Upper lobe of left lung (tissue), 6 donors: ENCODE results near the gene ARHGEF19. TPM values are rescaled to one million over a fixed set of nuclear protein-coding genes. Genes with fewer than 3 reads are reported as not detected.
"Not testable (repeated sequence)": the region's sequence is repeated elsewhere in the genome, so short reads cannot be mapped to it uniquely, and the experiment has no call there.

Experiments used
- ATAC-seq, 2 donors: fragments of 200-7000 bp; cut with Tn5 transposase; one replicate each; pipeline ENCODE4 v1.9.1; 2022; ENCODE audit warnings: mild to moderate bottlenecking in 2 of 2, moderate library complexity in 2 of 2; ENCODE audit not compliant: low FRiP score in 2 of 2
- DNase-seq, 2 donors: peaks; one replicate each; pipeline ENCODE4 v3.0.0-alpha.2; 2019 to 2020
- H3K27ac ChIP-seq, 4 donors: fragments of 200-600 bp; sonication (generic); one replicate each; pipeline ENCODE4 v1.5.1; 2016 to 2019
- H3K27me3 ChIP-seq, 4 donors: fragments of 200-600 bp; sonication (generic); one replicate each; pipeline ENCODE4 v1.5.1; 2017 to 2019
- H3K36me3 ChIP-seq, 4 donors: fragments of 200-600 bp; sonication (generic); one replicate each; pipeline ENCODE4 v1.5.1; 2016 to 2019
- H3K4me1 ChIP-seq, 4 donors: fragments of 200-600 bp; sonication (generic); one replicate each; pipeline ENCODE4 v1.5.1; 2018 to 2019
- H3K4me3 ChIP-seq, 4 donors: fragments of 200-600 bp; sonication (generic); one replicate each; pipeline ENCODE4 v1.5.1; 2017 to 2019; ENCODE audit warnings: mild to moderate bottlenecking in 2 of 4, moderate library complexity in 1 of 4
- H3K9me3 ChIP-seq, 4 donors: fragments of 200-600 bp; sonication (generic); one replicate each; pipeline ENCODE4 v1.5.1; 2018 to 2019
- EP300 ChIP-seq, 4 donors: sonication (generic); formaldehyde crosslinking; IDR thresholded peaks; one replicate each; pipeline ENCODE4 v1.5.1; 2017; ENCODE audit warnings: antibody characterized with exemption in 4 of 4, control low read depth in 2 of 4
- POLR2A ChIP-seq, 4 donors: fragments of 450-650 bp; IDR thresholded peaks; one replicate each; pipeline ENCODE4 v1.5.1; 2016 to 2017; ENCODE audit warnings: antibody characterized with exemption in 4 of 4, mild to moderate bottlenecking in 2 of 4
- POLR2AphosphoS5 ChIP-seq, 2 donors: sonication (generic); formaldehyde crosslinking; IDR thresholded peaks; one replicate each; pipeline ENCODE4 v1.5.1; 2017; ENCODE audit warnings: antibody characterized with exemption in 2 of 2
- WGBS, 2 donors: methylation state at CpG; one replicate each; pipeline ENCODE4 v1.1.5; 2017 to 2018; 5-methylcytosine and 5-hydroxymethylcytosine counted together
- total RNA-seq, 6 donors: library from RNA; depleted of rRNA in 4 of 6; stranded (reverse); fragments of >200 nt in 4 of 6; gene quantifications; one replicate each; pipeline versions ENCODE4 v1.1.0 to v1.2.1, GENCODE V29; 2016 to 2021
- TF ChIP-seq, protein P1 (sequence below), 6 experiments: fragments of 450-650 bp in 4 of 6; fragments of 200-600 bp in 2 of 6; sonication (generic) in 2 of 6; IDR thresholded peaks; one replicate each; pipeline ENCODE4 v1.5.1; 2016 to 2019; ENCODE audit warnings: antibody characterized with exemption in 6 of 6
- donor health status: DM: no; HTN: no; CAD: no; lungs with moderate emphysema.
- donor health status: DM: no; HTN: yes; CAD: no; lungs with severe emphysema.

The ARHGEF19 gene
- total RNA-seq, 6 donors from 2014 or later, result 3.5 to 70.2 (median 12.6) TPM

DNA sequence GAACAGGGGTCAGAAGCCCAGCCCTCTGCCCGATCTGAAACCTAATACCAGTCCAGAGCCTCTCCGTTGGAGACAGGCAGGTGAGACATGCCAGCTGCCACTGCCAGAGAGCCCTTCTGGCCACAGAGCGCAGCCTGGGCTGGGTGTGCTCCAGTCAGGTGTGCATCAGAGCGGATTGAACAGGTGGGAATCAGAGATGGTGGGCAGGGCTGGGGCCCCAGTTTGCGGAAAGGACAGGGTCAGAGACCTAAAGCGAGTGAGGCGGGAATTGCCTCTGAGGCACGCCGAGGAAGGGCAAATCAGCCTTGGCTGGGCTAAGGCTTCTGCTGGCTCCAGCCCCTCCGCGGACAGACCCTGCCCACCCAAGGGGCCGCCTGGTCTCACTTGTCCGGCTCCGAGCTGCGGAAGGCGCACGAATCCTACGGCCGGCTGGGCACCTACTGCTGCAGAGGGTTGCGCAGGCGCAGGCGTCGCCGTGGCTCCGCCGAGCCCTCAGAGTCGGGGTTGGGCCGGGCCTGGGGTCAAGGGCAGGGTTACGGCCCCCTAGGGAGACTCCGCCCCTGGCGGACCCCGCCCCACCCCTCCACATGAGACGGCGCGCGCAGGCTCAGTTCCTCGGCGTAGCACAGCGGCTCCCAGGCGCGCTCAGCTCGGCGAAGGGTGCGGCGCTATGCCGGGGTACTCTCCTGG lies 14.2 kb upstream of the ARHGEF19 start:
- H3K4me3 ChIP-seq, result peak overlapping the region in 3 of 4 donors; percentile 31 to 47 (median 39)
- H3K4me1 ChIP-seq, result peaks cover 0 to 19% (median 9%) of the 10 kb centered on the region in 4 donors
- 37 to 43% methylated on average over 12 to 21 of the region's 46 CpGs for WGBS, 2 donors
- TF ChIP-seq, protein P1, sequence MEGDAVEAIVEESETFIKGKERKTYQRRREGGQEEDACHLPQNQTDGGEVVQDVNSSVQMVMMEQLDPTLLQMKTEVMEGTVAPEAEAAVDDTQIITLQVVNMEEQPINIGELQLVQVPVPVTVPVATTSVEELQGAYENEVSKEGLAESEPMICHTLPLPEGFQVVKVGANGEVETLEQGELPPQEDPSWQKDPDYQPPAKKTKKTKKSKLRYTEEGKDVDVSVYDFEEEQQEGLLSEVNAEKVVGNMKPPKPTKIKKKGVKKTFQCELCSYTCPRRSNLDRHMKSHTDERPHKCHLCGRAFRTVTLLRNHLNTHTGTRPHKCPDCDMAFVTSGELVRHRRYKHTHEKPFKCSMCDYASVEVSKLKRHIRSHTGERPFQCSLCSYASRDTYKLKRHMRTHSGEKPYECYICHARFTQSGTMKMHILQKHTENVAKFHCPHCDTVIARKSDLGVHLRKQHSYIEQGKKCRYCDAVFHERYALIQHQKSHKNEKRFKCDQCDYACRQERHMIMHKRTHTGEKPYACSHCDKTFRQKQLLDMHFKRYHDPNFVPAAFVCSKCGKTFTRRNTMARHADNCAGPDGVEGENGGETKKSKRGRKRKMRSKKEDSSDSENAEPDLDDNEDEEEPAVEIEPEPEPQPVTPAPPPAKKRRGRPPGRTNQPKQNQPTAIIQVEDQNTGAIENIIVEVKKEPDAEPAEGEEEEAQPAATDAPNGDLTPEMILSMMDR (IDR thresholded peaks at IDR 0.05), result no peak
- peak in 1 of 4 donors; percentile 72 for TF ChIP-seq POLR2A (IDR thresholded peaks at IDR 0.05)
- no peak for TF ChIP-seq POLR2AphosphoS5 (IDR thresholded peaks at IDR 0.05)
- TF ChIP-seq EP300 (IDR thresholded peaks at IDR 0.05), result no peak
- DNase-seq (peak; percentile 89 to 94), ATAC-seq (peak; percentile 84 to 91)
- no peaks in the 10 kb centered on the region for H3K36me3 ChIP-seq
- H3K27me3 ChIP-seq, result peaks cover 0 to 9% (median 7%) of the 10 kb centered on the region in 4 donors
- peaks cover 0 to 6% (median 0%) of the 10 kb centered on the region in 4 donors for H3K9me3 ChIP-seq
- peak overlapping the region in 3 of 4 donors; percentile 46 to 55 (median 46) for H3K27ac ChIP-seq

DNA sequence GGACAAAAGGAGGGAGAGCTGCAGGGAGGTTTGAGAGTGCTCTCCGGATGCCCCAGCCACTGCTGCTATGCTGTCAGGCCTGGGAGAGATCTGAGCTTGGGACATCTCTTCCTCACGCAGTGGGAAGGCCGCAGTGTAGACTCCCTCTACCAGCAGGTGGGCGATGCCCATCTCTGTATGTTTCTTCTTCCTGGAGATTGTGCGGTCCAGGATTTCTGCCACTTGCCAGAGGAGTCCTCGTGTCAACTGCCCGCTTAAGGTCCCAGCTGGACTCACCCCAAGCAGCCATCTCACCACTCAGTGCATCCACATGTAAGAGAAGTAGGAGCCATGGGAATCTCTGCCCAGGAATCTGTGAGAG lies 13.7 kb upstream of the ARHGEF19 start:
- Histone ChIP-seq H3K4me1 (peaks cover 0 to 19% (median 9%) of the 10 kb centered on the region in 4 donors), H3K36me3 (no peaks in the 10 kb centered on the region), H3K4me3 (peak overlapping the region in 3 of 4 donors; percentile 31 to 47 (median 39)), H3K27me3 (peaks cover 0 to 9% (median 7%) of the 10 kb centered on the region in 4 donors), H3K9me3 (peaks cover 0 to 6% (median 0%) of the 10 kb centered on the region in 4 donors), H3K27ac (peak overlapping the region in 1 of 4 donors; percentile 55)
- ATAC-seq (no peak), DNase-seq (no peak)
- 99 to 100% methylated on average over 2 to 7 of the region's 7 CpGs for whole genome bisulfite sequencing, 2 donors
- no peak for TF ChIP-seq POLR2AphosphoS5 (IDR thresholded peaks at IDR 0.05)
- TF ChIP-seq EP300 (IDR thresholded peaks at IDR 0.05), result no peak
- no peak for TF ChIP-seq POLR2A (IDR thresholded peaks at IDR 0.05)
- TF ChIP-seq, protein P1 (IDR thresholded peaks at IDR 0.05), result no peak

DNA sequence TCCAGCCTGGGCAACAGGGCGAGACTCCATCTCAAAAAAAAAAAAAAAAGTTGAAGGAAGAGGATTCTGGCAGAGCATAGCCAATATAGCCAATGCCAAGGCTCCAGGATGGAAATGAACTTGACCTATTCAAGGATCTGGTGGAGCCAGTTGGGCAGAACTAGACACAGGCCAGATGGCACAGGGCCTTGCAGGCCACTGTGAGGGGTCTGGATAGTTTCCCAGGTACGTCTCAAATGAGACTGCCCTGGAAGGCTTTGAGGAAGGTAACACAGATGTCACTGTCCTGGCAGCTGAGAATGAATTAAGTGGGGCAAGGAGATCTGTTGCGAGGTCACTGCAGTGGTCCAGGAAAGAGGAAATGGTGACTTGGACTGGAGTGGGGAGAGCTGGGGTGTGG lies 12.0 kb upstream of the ARHGEF19 start:
- TF ChIP-seq POLR2A (IDR thresholded peaks at IDR 0.05) (no peak), POLR2AphosphoS5 (IDR thresholded peaks at IDR 0.05) (no peak), EP300 (IDR thresholded peaks at IDR 0.05) (no peak)
- TF ChIP-seq, protein P1 (IDR thresholded peaks at IDR 0.05), result no peak
- H3K27ac ChIP-seq, result no peak overlapping the region
- peaks cover 0 to 19% (median 9%) of the 10 kb centered on the region in 4 donors for H3K4me1 ChIP-seq
- H3K9me3 ChIP-seq, result peaks cover 0 to 6% (median 0%) of the 10 kb centered on the region in 4 donors
- ATAC-seq, result no peak
- no peak overlapping the region for H3K4me3 ChIP-seq
- 90 to 92% methylated on average over 3 of the region's 3 CpGs for WGBS, 2 donors
- no peak for DNase-seq
- peaks cover 0 to 9% (median 7%) of the 10 kb centered on the region in 4 donors for H3K27me3 ChIP-seq
- H3K36me3 ChIP-seq, result no peaks in the 10 kb centered on the region

DNA sequence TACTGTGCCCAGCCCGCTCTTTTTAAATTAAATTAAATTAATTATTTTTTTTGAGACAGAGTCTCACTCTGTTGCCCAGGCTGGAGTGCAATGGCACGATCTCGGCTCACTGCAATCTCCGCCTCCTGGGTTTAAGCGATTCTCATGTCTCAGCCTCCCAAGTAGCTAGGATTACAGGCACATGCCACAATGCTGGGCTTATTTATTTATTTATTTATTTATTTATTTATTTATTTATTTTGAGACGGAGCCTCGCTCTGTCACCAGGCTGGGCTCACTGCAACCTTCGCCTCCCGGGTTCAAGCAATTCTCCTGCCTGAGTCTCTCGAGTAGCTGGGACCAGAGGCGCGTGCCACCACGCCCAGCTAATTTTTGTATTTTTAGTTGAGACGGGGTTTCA lies 10.3 kb upstream of the ARHGEF19 start:
- not testable (repeated sequence) for H3K9me3 ChIP-seq, ATAC-seq, H3K27ac ChIP-seq, DNase-seq, H3K4me3 ChIP-seq, H3K27me3 ChIP-seq, H3K36me3 ChIP-seq
- 92 to 94% methylated on average over 14 of the region's 14 CpGs for WGBS, 2 donors
- H3K4me1 ChIP-seq, result peaks cover 4 to 20% (median 12%) of the 10 kb centered on the region in 4 donors

DNA sequence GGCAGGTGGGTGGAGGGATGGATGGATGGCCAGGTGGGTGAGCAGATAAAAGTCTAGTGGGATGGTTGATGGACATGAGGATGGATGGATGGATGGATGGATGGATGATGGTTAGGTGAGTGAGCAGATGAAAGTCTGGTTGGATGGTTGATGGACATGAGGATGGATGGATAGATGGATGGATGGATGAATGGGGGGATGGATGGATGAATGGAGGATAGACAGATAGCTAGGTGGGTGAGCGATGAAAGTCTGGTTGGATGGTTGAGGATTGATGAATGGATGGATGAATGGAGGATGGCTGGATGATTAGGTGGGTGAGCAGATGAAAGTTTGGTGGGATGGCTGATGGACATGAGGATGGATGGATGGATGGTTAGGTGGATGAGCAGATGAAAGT lies 9.0 kb upstream of the ARHGEF19 start:
- Histone ChIP-seq H3K4me1 (peaks cover 11 to 17% (median 12%) of the 10 kb centered on the region in 4 donors), H3K27me3 (no peaks in the 10 kb centered on the region), H3K36me3 (no peaks in the 10 kb centered on the region), H3K27ac (no peak overlapping the region), H3K9me3 (no peaks in the 10 kb centered on the region), H3K4me3 (no peak overlapping the region)
- ATAC-seq, result no peak
- DNase-seq, result no peak
- TF ChIP-seq, protein P1 (IDR thresholded peaks at IDR 0.05), result no peak
- TF ChIP-seq EP300 (IDR thresholded peaks at IDR 0.05) (no peak), POLR2AphosphoS5 (IDR thresholded peaks at IDR 0.05) (no peak), POLR2A (IDR thresholded peaks at IDR 0.05) (no peak)
- WGBS, 2 donors, result 98 to 100% methylated on average over 1 of the region's 1 CpG
